LNCaP clone FGC (cell line): ENCODE measurements around the gene ZNF502.
A peak's percentile ranks its signal among the peaks of the same experiment; 100 is the strongest.

Experiments
- DNase-seq: peaks from one replicate; pipeline ENCODE4 v3.0.0-alpha.2; 2011; ENCODE audit warnings: low read depth
- H3K4me3 ChIP-seq: 2 replicates; pipeline ENCODE4 v1.5.1; 2011; ENCODE audit warnings: mild to moderate bottlenecking, low read depth, low read length, control low read depth
- TF ChIP-seq, protein P1 (sequence below): IDR thresholded peaks from 2 replicates; pipeline ENCODE4 v1.5.1; 2012; ENCODE audit warnings: mild to moderate bottlenecking; ENCODE audit not compliant: control insufficient read depth, insufficient read depth; ENCODE audit errors: extremely low read depth

ZNF502 gene

DNA sequence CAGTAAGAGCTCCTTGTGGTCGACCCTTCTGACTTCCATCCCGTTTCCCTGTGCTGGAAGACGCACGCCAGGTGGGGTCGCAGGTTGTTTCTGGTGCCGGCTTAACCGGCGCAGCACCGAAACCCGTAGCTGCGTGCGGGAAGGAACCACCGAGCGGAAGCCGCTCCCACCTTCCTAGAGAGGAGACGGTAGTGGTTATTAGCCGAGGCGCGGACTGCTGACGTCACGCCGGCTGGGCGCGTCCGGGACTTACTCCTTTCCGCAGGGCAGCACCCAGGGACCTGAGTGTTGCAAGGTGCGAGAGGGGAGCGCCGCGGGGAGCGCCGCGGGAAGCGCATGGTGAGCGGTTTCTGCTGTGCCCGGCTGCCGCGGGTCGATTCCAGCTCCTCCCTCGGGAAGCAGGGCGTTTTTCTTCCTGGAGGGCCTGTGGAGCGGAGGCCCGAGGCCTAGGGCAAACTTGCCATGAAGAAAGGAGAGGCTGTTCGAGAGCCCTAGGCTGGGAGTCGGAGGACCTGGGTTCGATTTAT is 17.0 kb downstream of the ZNF502 start, which contains the start of gene ZNF501:
Gene ZNF501 (plus strand): TSS at position 252 of the 527 bp plus-strand sequence. CDS start 4,787 bp downstream, outside the sequence.
- peak within 1 kb of the TSS; percentile 67 for H3K4me3 ChIP-seq
- peak; percentile 65 for DNase-seq
- TF ChIP-seq, protein P1, sequence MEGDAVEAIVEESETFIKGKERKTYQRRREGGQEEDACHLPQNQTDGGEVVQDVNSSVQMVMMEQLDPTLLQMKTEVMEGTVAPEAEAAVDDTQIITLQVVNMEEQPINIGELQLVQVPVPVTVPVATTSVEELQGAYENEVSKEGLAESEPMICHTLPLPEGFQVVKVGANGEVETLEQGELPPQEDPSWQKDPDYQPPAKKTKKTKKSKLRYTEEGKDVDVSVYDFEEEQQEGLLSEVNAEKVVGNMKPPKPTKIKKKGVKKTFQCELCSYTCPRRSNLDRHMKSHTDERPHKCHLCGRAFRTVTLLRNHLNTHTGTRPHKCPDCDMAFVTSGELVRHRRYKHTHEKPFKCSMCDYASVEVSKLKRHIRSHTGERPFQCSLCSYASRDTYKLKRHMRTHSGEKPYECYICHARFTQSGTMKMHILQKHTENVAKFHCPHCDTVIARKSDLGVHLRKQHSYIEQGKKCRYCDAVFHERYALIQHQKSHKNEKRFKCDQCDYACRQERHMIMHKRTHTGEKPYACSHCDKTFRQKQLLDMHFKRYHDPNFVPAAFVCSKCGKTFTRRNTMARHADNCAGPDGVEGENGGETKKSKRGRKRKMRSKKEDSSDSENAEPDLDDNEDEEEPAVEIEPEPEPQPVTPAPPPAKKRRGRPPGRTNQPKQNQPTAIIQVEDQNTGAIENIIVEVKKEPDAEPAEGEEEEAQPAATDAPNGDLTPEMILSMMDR: no peak

GRCh38 chr3:44734646-44735168 is 22.2 kb downstream of the ZNF502 start:
- no peak overlapping the region for H3K4me3 ChIP-seq
- TF ChIP-seq, protein P1: no peak
- no peak for DNase-seq

DNA sequence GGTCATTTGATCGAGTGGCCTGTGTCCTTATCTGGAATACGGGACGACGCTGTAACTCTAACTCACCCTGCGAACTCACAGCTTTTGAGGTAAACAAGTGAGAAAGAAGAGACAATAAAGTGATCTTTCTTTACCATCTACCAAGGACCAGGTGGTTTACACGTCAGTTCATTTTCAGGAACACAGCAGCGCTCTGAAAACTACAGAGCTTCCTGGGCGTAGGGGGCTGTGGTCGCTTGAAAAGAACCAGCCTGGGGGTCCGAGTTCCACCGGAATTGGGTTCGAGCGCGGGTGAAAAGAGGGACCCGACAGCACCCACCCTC is 48.6 kb downstream of the ZNF502 start:
- DNase-seq: no peak
- TF ChIP-seq, protein P1: no peak
- peak overlapping the region; percentile 97 for H3K4me3 ChIP-seq

DNA sequence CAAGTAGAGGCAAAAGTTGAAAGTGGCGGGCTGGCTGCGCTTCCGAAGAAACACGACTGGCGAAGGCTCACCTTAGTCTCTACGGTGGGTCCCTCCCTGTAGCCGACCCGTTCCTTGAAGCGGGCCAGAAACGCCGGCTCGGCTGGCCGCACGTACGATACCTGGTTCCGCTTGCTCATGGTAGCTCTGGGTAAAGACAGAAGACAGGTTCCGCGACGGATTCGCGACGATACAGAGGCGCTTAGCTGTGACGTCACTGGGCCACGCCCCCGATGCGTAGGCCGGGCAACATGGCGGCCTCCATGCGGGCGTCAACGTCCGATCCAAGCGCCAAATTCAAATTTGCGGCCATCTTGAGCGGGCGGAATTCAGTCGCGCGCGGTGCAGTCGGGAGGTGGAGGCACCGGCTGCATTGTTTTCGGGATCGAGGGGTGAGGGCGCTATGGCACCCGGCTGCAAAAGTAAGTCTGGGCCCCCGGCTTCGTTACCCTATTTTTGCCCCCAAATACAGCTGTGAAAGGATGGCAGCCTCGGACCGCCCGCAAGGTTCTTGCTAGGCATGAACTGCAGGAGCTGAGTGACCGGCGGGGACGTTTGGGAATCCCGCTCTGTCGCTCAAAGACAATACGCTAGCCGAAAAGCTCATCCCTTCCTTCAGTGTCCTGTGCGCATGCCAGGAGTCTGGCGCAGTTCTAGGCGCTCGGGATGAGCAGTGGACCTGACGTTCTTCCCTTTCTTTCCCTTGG is 49.1 kb downstream of the ZNF502 start, which contains the start of the genes KIAA1143 and KIF15:
Gene KIAA1143 (minus strand): TSS at position 196 of the 746 bp plus-strand sequence. CDS start 17 bp downstream, at position 179.
Gene KIF15 (plus strand): TSS at position 371 of the 746 bp plus-strand sequence. CDS start 72 bp downstream, at position 443.
- peak; percentile 89 for DNase-seq
- H3K4me3 ChIP-seq: peak within 1 kb of the TSS; percentile 97
- TF ChIP-seq, protein P1: no peak

- TF ChIP-seq, protein P1: no peak
- peak overlapping the region; percentile 97 for H3K4me3 ChIP-seq
- DNase-seq: no peak
Observed at GRCh38 chr3:44762170-44762677, 49.8 kb downstream of the ZNF502 start.

DNA sequence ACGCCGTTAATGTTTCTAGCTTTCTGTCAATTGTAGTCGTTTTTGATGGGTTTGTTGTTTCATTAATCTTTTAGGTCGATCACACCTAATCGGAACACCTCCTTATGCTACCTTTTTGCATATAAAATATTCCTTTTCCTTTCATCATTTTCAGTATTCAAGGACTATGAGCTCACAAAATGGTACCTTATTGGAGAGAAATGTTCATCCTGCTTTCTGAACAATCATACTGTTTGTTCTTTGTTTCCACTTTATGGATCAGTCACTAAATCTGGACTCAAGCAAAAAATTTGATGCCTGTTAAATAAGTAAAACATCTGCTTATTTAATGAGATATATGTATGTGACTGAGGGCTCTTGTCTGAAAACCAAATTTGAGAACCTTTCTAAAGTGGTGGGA is 50.2 kb downstream of the ZNF502 start:
- no peak for DNase-seq
- TF ChIP-seq, protein P1: no peak
- peak overlapping the region; percentile 97 for H3K4me3 ChIP-seq
